H54 (cell line): Measurements from ENCODE around the gene APOL1.
"Not testable (repeated sequence)": the region's sequence is repeated elsewhere in the genome, so short reads cannot be mapped to it uniquely, and the experiment has no call there.

Source experiments
- DNase-seq: peaks from one replicate; pipeline ENCODE4 v3.0.0; 2011; ENCODE audit warnings: low spot score, mixed read lengths; ENCODE audit not compliant: insufficient read length
- FAIRE-seq: peaks from 3 replicates; lab custom pipeline; 2011; peaks lifted over from hg19 to GRCh38; lab: Jason Lieb, UNC
- POLR2A ChIP-seq: IDR thresholded peaks from 2 replicates; pipeline ENCODE4 v1.6.1; 2011; ENCODE audit warnings: low read depth, mild to moderate bottlenecking, low read length

Gene APOL1

DNA sequence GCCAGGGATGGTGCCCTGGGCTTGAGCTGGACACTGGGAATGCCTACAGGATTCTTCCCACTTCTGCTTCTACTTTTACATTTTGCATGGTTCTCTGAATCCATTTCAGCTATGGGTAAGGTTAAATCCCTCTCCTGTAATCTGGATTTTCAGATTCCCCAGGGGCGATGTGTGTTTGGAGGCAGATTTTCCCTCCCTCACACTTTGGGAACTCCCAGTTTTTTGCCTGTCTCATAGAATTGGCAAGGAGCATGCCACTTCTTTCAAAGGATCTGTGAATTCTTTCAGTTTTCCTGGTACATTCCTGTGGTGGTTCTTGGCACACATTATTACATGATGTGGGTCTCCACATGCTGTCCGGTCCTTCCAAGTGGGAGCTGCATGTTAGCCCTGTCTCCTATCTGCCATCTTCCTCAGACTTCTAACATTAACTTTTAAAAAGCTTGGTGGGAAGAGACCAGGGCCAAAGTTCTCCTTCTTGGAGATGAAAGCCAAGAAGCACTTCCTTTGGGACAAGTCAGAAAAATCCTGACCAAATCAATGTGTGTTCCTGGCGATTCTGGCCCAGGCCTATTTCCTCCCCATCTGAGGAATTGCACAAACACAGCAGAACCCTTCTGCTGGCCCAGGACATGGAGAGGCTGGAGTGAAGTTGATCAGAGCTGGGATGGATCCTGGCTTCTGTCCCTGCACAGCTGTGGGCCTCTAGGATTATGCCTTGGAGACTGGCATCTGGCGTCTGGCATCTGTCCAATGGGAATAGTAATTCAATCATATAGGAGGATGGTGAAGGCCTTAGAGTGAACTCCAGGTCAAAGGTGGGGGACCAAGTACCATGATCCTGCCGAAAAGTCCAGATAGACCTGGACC lies 8.2 kb upstream of the APOL1 start:
- no peak for TF ChIP-seq POLR2A

DNA sequence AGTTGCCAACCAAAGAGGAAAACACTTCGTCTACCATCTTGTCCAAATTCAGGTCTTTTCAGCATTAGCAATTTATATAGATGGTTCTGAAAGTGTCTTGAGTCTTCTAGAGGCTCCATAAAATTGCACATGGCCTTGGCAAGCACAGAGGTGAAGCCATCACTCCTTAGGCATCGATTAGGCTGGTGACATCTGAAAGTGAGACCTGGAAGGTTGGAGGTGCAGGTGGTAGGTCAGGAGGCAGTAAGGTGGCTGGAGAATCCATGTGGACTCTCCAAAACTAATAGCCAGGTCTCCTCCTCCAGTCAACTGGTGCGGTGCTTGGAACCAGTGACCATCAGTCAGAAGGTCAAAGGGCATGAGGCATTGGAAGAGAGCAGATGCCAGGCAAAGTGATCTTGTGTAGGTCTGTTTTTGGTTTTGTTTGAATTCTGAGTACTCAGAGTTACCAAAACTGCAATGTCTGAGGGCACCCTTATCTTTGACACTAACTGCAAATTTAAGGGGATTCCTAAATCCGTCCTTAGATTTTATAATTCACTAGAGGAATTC lies 7.1 kb upstream of the APOL1 start:
- TF ChIP-seq POLR2A = no peak
- FAIRE-seq = no peak
- DNase-seq = no peak

More for the DNA sequence above, 8.2 kb upstream of the APOL1 start:
- FAIRE-seq (no peak), DNase-seq (no peak)

DNA sequence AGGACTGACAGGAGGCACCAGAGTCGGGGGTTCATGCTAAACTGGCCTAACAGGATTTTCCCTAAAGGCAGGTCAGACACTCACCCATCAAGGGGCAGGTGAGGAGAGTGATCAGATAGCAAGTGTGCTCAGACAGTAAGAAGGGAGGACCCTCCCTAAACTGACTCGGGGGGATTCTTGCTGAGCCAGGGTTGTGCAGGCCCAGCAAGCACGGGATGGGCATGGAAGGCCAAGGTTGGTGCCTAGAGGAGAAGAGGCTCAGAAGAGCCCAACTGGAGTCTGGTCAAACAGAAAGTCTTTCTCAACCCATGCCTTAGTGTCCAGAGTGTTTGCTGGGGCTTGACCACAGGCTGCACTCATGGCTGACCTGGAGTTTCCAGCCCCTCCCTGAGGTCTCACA lies 6.2 kb upstream of the APOL1 start:
- DNase-seq (no peak), FAIRE-seq (no peak)
- no peak for TF ChIP-seq POLR2A

DNA sequence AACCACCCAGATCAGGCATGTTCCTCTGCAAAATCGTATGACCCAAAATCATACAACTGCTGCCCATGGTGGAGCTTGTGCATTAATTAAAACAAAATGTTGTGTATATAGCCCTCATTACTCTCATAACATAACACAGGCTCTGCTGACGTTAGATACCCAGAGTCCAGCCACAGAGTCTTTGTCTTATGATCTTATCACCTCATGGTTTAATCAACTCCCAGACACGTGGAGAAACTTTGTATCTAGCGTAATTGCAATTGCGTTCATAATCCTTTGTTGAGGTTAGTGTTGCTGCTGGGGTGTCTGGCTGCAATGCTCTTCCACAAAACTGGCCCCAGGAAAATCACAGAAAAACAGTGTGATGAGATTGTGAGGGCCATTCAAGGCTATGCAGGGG lies 5.0 kb upstream of the APOL1 start:
- DNase-seq = no peak
- FAIRE-seq = no peak
- no peak for TF ChIP-seq POLR2A

DNA sequence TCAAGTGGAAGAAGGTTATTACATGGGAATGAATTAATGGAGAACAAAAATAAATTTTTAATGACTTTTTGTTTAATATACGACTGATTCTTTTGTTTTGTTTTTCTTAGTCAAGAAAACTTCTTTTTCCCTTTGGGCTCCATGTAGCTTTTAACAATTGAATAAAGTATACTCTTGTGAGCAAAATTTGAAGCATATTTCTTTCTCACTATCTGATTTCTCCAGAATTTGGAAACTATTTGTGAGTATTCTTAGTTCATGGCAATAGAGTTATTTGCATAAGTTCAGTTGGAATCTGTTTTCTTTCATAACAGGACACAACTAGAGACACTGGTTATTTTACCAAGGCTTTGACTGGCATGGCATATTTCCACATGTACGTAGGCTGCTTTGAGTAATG lies 3.8 kb upstream of the APOL1 start:
- FAIRE-seq = no peak
- DNase-seq = no peak
- no peak for TF ChIP-seq POLR2A

DNA sequence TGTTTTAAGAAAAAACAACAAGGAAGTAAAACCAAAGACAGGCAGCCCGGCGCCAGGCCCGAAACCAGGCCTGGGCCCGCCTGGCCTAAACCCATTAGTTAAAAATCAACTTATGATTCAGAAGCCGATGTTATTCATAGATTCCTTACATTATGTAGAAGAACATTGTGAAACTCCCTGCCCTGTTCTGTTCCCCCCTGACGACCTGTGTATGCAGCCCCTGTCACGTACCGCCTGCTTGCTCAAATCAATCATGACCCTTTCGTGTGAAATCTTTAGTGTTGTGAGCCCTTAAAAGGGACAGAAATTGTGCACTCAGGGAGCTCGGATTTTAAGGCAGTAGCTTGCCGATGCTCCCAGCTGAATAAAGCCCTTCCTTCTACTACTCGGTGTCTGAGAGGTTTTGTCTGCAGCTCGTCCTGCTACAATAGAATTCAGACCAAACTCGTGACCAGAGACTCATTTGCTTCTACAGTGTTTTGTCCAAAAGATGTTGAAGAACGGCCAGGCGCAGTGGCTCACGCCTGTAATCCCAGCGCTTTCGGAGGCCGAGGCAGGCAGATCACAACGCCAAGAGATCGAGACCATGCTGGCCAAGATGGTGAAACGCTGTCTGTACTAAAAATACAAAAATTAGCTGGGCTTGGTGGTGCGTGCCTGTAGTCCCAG lies 2.5 kb upstream of the APOL1 start:
- not testable (repeated sequence) for FAIRE-seq

DNA sequence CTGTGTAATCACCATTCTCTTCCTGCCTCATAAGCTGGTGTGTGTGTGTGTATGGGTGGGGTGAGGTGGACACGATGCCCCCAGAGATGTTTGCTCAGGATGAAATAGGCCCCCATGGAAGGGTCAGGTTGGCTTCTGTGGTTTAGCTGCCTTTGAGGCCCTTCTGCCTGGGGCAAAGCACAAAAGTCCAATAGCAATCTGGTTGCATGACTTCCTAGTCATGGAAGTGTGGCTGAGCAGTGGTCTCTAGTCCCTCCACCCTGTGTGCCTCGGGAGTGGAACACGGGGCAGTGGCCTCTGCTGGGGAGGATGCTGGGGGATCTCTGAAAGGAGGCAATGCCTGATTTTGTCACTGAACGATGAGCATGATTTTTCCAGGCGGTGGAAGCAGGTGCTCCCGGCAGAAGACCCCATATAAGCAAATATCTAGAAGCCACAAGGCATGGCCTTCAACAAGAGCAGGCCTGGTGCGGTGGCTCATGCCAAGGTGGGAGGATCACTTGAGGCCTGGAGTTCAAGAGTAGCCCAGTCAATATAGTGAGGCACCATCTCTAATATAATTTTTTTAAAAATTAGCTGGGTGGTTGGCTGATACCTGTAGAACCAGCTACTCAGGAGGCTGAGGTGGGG lies 839 bp upstream of the APOL1 start:
- not testable (repeated sequence) for DNase-seq, FAIRE-seq

More for the DNA sequence above, 2.5 kb upstream of the APOL1 start:
- not testable (repeated sequence) for DNase-seq

DNA sequence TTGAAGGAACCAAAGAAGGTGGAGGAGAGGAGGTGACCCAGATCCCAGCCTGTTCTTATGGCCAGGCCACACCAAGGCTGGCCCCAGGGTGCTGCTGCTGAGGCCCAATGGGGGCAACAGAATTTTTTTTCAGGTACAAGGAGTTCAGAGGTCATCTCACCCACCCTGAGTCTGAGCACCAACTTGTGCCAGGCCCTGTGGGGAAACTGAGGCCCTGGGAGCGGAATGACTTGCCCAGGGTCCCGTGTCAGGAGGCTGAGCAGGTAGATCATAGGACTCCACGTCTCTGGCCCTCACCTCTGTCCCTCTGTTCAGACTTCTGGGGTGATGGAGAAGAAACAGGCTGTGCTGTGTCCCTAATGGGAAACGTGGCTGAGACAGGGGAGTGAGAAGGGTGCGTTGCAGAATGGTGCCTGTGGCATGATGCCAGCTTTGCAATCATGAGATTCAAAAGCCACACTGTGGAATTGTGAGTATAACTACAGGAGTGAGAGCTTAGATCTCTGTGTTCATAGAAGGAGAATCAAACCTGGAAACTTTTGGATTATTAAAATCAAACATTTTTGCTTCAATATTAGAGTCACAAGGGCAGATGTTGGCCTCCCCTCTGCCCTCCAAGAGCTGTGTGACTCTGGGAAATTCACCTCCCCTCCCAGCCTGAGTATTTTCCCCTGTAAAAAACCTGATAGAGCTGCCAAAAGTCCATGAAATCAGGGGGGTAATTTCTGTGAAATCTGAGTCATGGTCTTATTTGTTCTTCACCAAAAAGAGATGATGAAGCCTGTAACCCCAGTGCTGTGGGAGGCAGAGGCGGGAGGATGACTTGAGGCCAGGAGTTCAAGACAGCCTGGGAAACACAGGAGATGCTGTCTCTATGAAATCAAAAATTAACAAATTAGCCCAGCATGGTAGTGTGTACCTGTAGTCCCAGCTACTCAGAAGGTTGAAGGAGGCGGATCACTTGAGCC lies 874 bp downstream of the APOL1 start:
- FAIRE-seq = no peak

DNA sequence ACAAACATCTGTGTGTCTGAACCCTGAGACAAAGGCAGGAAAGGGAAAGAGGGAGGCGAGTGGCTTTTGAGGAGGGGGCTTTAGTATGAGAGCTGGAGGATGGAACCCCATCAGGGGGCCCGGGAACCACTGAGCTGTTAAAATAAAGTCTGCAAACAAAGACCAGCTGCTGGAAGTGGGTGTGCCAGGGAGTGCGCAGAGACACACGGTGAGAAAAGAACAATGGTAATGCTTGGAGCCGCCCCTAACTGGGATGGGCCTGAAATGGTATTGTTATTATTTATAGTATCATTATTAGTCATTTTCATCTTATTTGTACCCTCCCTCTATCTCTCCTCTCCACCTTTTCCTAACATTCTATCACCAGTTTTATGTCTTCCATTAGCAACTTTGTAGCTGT lies 2.6 kb downstream of the APOL1 start:
- FAIRE-seq, DNase-seq: not testable (repeated sequence)

More for the DNA sequence above, 874 bp downstream of the APOL1 start:
- DNase-seq = no peak
- no peak for TF ChIP-seq POLR2A

DNA sequence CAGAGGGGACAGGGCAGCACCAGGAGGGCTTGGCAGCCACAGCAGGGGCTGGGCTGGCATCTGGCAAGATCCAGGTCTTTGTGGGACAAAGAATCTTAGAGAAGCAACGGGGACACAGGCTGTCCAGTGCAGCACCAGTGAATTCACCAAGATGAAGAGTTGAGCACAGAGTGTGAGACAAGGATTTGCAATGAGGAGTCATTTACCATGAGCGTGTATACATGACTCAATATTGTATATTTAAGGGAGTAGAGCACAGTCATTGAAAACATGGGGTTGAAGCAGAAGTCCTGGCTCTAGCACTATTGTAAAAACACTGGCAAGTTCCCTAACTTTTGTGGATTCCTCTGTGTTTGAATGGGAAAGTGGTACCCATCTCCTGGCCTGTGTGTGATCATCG lies 3.5 kb downstream of the APOL1 start:
- no peak for FAIRE-seq
- no peak for TF ChIP-seq POLR2A

DNA sequence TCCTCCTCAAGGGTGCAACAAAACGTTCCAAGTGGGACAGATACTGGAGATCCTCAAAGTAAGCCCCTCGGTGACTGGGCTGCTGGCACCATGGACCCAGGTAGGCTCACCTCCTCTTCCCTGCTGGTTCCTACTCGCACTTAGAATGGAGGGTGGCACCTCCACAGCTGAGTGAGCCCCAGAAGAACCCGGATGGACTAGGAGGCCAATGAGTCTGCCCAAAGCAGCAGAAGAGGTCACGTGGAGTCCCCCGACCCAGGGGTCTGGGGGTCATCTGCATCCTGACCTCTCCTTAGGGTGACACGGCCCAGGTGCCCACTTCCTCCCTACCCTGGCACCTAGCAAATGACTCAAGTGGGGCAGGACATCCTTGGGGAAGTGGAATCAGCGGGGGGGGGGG lies 4.4 kb downstream of the APOL1 start:
- no peak for TF ChIP-seq POLR2A
- FAIRE-seq = no peak
- DNase-seq = no peak

More for the DNA sequence above, 3.5 kb downstream of the APOL1 start:
- DNase-seq = no peak

DNA sequence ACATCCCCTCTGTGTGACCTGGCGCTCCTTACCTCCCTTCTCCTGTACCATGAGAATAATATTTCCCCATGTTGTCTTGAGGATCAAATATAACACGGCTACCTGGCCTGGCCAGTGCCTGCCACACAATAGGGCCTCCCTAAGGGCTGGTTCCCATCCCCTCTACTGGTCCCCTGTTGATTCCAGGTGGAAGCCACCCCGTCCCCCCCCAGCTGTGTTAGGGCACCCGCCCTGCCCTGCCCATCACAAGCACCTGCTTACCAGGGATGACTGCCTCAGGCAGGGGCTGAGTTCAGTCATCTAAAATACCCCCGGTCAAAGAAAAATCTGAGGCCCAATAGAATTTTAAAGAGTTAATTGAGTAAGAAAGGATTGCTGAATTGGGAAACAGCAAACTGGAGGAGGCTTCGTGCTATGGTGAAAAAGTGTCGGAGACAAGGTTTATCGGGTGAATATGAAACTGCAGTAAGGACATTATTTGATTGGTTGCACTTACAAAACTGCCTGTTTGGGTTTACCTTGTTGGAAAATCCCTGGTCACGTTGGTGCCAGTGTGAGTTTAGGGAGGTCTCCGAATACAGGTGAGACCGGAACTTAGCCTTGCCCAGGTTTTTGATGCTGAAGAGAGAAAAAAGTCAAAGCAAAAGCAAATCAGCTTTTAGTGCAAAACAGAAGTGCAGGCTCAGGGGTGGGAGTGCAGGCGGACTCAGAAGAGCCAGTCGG lies 5.2 kb downstream of the APOL1 start:
- FAIRE-seq (no peak), DNase-seq (no peak)
- TF ChIP-seq POLR2A = no peak
